HG03066 (cell line): Measurements from ENCODE around the gene RFX8.

Source experiments
- ATAC-seq: cut with Tn5 transposase; IDR thresholded peaks from one replicate; pipeline ENCODE4 v1.9.1; 2021; ENCODE audit warnings: low read depth; ENCODE audit not compliant: unreplicated experiment

The RFX8 gene

DNA sequence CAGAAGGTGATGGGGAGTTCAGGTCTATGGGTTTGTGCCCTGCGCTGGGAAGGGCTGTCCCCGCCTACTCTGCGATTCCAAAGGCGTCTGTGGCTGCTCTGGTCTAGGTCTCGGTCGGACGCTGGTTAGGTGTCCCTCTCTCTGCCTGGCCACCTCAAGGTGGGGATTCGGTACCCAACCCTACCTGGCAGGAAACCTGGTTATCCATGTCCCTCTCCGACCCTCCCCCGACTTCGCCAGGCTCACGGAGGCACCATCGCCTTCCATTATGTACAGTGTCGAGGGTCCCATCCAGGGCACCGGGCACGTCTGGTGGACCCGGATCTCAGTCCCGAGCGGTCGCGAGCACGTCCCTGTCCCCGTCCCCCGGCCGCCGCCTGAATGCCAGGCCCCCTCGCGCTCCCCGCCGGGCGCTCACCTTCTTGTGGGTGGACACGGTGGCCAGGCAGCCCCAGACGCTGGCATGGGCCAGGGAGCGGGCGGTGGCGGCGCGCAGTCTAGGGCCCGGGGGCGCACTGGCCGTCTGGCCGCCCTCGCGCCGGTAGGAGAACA lies 88.2 kb downstream of the RFX8 start:
- ATAC-seq = no peak

DNA sequence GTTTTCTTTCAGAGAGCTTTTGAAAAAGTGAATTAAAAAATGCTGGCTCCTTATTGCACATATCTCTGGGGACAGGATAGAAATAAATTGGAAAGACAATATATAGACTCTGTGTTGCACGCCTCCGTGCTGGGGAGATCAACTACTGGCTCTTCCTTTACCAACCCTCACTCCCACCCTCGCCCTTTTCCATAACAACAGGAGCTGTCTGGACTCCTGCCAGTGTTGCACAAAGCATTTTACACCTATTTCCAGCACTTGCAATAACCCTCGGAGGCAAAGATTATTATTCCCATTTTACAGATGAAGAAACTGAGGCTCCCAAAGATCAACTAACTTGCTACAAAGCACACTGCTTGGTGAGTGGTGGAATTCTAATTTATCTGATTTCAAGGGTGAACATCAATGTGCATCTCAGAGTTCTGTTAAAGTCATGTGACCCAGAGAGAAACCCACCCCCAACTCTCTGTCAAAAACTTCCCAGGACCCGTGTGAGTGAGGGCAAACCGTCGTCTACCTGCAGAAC lies 91.8 kb downstream of the RFX8 start:
- ATAC-seq = no peak

DNA sequence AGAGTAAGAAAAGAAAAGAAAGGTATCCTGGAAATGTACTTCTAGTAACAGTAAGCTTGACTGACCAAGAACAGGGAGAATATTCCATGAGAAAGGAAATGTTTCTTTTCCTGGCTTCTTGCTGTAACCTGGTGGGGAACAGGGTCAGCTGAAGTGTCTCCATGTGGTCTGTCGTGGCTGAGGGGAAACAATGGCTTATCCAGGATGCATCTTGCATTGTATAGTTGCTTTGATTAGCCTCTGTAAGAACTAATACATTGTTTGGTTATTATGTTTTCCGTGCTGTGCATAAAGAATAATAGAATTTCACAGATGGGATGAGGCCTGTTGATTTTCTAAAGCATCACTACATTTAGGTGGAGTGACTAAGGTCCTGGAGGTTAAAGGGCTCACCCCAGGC lies 92.5 kb downstream of the RFX8 start:
- no peak for ATAC-seq

- no peak for ATAC-seq
These were observed 94.5 kb downstream of the RFX8 start for GRCh38 chr2:101380376-101380775.

DNA sequence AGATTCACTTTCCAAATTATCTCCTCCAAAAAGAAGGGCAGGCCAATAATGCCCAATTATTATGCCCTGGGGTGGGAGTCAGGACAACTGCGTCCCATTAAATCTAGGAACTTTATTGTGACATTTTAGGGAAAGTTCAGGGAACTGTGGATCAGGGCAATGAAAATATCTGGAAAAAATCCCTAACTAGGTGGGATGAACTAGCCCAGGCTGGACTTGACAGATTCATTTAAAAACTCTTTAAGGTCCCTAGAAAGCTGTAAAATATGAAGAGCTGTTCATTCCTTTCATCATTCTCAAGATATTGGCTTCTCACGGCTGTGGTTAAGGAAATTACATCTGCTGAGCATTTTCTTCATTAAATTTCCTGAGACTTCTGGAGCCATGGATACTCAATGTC lies 95.8 kb downstream of the RFX8 start:
- ATAC-seq = no peak

- ATAC-seq = no peak
These were observed 99.3 kb downstream of the RFX8 start for GRCh38 chr2:101375653-101376052.

DNA sequence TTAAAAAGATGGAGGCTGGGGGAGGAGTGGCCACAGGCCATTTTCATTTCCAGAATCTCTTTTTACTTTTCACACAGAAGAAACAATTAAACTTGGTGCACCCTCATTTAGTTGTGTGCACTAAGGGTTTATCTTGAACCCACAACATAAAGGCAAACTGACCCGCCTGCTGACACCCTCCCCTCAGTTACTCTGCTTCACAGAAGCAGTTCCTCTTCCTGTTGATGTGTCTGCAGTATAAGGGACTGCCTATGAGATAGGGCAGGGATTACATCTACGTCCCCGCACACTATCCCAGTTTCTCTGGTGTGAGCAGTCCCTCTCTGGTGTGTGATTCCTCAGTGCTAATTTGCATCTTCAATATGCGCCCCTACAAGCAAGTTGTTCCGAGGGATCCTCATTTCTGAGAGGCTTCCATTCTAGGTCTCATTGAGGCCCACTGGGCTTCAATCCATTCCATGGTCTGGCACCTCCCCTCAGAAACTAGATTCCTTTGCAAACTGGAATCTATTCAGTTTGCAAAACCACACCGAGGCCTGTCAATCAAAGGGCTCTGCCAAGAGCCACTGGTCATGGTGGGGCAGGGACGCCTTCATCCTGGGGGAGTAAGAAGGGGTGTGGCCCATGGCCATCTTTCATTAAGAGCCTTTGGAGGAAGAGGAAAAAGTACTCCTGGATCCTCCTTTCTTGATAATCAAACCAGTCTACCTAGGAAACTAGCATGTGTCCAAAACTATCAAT lies 99.9 kb downstream of the RFX8 start:
- ATAC-seq = no peak

DNA sequence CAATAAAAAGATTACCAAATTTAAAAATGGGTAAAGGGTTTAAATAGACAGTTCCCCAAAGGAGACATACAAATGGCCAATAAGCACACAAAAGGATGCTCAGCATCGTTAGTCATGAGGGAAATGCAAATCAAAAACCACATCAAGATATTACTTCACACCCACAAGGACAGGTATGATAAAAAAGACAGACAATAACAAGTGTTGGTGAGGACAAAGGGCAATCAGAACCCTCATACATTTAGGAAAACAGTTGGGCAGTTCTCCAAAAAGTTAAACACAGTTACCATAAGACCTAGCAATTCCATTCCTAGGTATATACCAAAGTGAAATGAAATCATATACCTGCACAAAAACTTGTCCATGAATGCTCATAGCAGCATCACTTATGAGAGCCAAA lies 102.1 kb downstream of the RFX8 start:
- no peak for ATAC-seq

- no peak for ATAC-seq
These were observed 103.3 kb downstream of the RFX8 start for GRCh38 chr2:101371636-101372035.

GRCh38 chr2:101369100-101369499 lies 105.8 kb downstream of the RFX8 start:
- no peak for ATAC-seq

DNA sequence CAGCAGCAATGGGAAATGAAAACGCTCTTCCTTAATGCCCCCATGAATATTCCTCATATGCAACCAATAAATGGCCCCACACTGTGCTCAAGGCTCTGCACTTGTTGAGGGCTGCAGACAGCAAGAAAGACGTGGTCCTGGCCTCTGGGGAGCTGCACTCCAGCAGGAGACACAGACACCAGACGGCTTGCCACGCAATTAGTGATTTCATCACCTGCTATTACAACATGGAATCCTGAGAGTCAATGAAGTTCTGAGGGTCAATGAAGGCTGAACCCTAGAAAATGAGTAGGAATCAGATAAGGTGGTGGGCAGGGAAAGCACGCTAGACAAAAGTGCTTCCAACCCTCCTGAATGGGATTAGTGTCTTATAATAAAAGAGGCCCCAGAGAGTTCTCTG lies 106.5 kb downstream of the RFX8 start:
- no peak for ATAC-seq

- ATAC-seq = no peak
These were observed 107.4 kb downstream of the RFX8 start for GRCh38 chr2:101367508-101367907.

DNA sequence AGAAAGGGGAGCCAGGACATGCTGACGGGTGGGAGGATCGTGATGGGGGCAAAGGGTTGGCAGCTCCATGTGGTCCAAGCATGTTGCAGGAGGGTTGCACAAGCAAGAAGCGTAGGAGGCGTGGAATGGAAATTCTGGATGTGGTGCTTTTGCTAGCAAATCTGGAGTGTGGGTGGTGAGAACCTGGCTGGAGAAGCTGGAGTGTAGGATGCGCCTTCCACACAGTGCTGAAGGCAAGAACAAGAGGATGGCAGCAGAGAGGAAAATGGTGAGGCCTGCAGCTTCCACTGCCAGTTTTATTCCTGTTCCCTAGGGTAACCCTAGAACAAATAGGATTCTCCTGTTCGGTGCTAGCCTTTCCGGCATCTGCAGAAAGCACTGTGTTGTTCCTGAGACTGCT lies 110.0 kb downstream of the RFX8 start:
- no peak for ATAC-seq

GRCh38 chr2:101362777-101363176 lies 112.1 kb downstream of the RFX8 start:
- no peak for ATAC-seq

DNA sequence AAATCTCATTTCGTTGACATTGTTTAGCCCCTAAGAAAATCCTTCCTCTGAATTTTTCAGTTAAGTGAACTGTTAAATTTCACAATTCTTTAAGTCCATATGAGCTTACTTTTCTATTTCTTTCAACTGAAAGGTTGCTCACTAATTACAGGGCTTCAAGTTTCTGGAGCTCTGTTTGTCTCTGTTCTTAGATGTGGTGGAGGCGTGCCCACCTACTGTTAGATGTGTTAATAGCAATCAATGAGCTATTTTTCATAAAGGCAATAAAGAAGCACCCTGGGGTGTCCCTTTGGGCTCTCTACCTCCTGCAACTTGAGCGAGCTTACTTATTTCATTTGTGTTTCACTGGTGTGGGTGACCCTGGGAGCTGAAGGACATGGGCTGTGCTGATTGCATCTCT lies 112.6 kb downstream of the RFX8 start:
- no peak for ATAC-seq

GRCh38 chr2:101361522-101361921 lies 113.4 kb downstream of the RFX8 start:
- no peak for ATAC-seq

DNA sequence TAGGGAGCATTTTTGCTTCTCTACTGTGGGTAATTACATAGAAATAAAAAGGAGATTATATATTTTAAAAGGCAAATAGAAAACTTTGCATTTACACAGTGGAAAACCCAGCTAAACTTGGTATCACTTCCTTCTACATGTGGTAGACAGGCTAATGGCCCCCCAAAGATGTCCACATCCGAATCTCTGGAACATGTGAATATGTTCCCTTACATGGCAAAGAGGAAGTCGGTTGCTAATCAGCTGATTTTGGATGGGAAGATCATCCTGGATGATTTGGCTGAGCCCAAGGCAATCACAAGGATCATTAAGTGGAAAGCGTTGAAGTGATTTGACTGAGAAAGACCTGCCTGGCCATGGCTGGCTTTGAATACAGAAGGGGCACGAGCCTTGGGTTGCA lies 113.8 kb downstream of the RFX8 start:
- ATAC-seq = no peak

GRCh38 chr2:101360232-101360631 lies 114.7 kb downstream of the RFX8 start:
- no peak for ATAC-seq

DNA sequence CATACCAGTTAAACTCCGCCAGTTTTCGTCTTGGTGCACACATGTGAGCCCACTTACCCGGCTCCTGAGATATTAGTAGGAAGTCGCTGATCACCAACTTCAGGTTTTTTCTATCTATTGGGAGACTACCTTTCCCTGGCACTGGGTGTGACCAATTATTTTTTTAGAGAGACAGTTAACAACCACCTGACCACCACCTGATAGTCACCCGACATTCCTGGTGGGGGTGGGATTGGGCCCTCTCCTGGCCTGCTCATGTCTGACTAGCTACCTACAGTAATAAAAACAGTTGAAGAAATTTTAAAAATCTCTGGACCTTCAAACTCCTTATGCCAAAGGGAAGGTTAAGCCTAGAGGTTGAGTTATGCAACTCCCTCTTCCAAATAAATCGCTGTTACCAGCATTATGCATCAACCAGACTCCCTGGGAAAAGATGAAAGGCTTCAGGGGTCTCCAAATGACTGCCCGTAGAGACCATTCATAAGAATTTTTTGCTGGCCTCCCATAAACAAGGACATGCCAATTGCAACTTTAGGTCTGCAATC lies 115.4 kb downstream of the RFX8 start:
- no peak for ATAC-seq

DNA sequence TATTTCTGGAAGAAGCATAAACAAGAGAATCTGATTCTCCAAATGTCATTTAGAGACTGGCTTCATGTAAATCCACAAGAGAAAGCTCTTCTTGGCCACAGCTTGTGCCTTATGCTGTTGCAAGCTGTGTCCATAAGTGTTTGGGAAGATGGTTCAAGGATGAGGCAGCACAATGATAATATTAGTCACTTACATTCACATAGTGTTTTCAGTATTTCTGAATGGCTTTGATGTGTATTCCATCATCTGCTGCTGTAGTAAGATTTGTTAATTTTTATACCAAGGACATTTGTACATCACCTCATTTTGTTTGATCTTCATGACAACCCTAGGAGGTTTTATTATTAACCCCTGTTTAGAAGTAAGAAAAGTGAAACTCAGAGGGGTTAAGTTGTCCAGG lies 117.5 kb downstream of the RFX8 start:
- no peak for ATAC-seq

- ATAC-seq = no peak
These were observed 118.4 kb downstream of the RFX8 start for GRCh38 chr2:101356521-101356920.

- ATAC-seq = no peak
These were observed 118.9 kb downstream of the RFX8 start for GRCh38 chr2:101356055-101356454.
